Measurements from ENCODE around the gene RGMB.
"Not testable (repeated sequence)": the region's sequence is repeated elsewhere in the genome, so short reads cannot be mapped to it uniquely, and the experiment has no call there.

RGMB gene

GRCh38 chr5:98752801-98753200, 20.7 kb upstream of the RGMB start:
- H3K36me3 ChIP-seq (ENCODE audit: control insufficient read depth in 4 of 4, insufficient read depth in 4 of 4, low read length in 3 of 4); H3K4me3 ChIP-seq (ENCODE audit: control insufficient read depth in 1 of 7, extremely low read depth in 1 of 7, insufficient read depth in 4 of 7, low read depth in 2 of 7, low read length in 6 of 7); POLR2A ChIA-PET; H3K27me3 ChIP-seq (replicated peaks in 2 of 5; ENCODE audit: control insufficient read depth in 4 of 5, insufficient read depth in 5 of 5, low read length in 4 of 5); DNase-seq; H3K27ac ChIP-seq (ENCODE audit: insufficient read depth in 1 of 2, low read depth in 1 of 2, low read length in 2 of 2, poor library complexity in 1 of 2, severe bottlenecking in 2 of 2); H3K9me3 ChIP-seq (ENCODE audit: control extremely low read depth in 1 of 5, control insufficient read depth in 4 of 5, insufficient read depth in 2 of 5, low read depth in 1 of 5, low read length in 4 of 5); H3K4me1 ChIP-seq (ENCODE audit: control extremely low read depth in 1 of 4, control insufficient read depth in 4 of 4, insufficient read depth in 4 of 4, low read length in 3 of 4): not testable (repeated sequence)
- no CpG with 5 or more reads among the region's 1 CpG for WGBS (ENCODE audit: insufficient coverage)
- CTCF ChIA-PET, result interaction anchor here (0.9 to 1.6 kb wide), 2 partner anchors 18 to 28 kb away, joined by 3 to 4 read pairs; no protein-coding TSS in a partner anchor

GRCh38 chr5:98753507-98753906, 20.0 kb upstream of the RGMB start:
- H3K36me3 ChIP-seq (ENCODE audit: control insufficient read depth in 4 of 4, insufficient read depth in 4 of 4, low read length in 3 of 4), result no peaks in the 10 kb centered on the region
- no peaks in the 10 kb centered on the region for H3K9me3 ChIP-seq (ENCODE audit: control extremely low read depth in 1 of 5, control insufficient read depth in 4 of 5, insufficient read depth in 2 of 5, low read depth in 1 of 5, low read length in 4 of 5)
- 91% methylated on average over 3 of the region's 4 CpGs for WGBS (ENCODE audit: insufficient coverage)
- no peak overlapping the region for H3K4me3 ChIP-seq (ENCODE audit: control insufficient read depth in 1 of 7, extremely low read depth in 1 of 7, insufficient read depth in 4 of 7, low read depth in 2 of 7, low read length in 6 of 7)
- no peaks in the 10 kb centered on the region for H3K27me3 ChIP-seq (replicated peaks in 2 of 5; ENCODE audit: control insufficient read depth in 4 of 5, insufficient read depth in 5 of 5, low read length in 4 of 5)
- no peak for DNase-seq
- no peak overlapping the region for H3K27ac ChIP-seq (ENCODE audit: insufficient read depth in 1 of 2, low read depth in 1 of 2, low read length in 2 of 2, poor library complexity in 1 of 2, severe bottlenecking in 2 of 2)
- ChIA-PET CTCF (interaction anchor here (0.9 to 1.6 kb wide), 2 partner anchors 17 to 27 kb away, joined by 3 to 4 read pairs; no protein-coding TSS in a partner anchor), POLR2A (no interaction called here)
- no peaks in the 10 kb centered on the region for H3K4me1 ChIP-seq (ENCODE audit: control extremely low read depth in 1 of 4, control insufficient read depth in 4 of 4, insufficient read depth in 4 of 4, low read length in 3 of 4)

GRCh38 chr5:98755406-98755805, 18.1 kb upstream of the RGMB start:
- WGBS (ENCODE audit: insufficient coverage), result 100% methylated on average over 2 of the region's 3 CpGs
- ChIA-PET POLR2A (no interaction called here), CTCF (interaction anchor here (1.4 to 1.6 kb wide), 2 partner anchors 12 to 14 kb away, joined by 3 to 7 read pairs; no protein-coding TSS in a partner anchor)
- DNase-seq, result no peak
- no peak overlapping the region for H3K4me3 ChIP-seq (ENCODE audit: control insufficient read depth in 1 of 7, extremely low read depth in 1 of 7, insufficient read depth in 4 of 7, low read depth in 2 of 7, low read length in 6 of 7)
- no peak overlapping the region for H3K27ac ChIP-seq (ENCODE audit: insufficient read depth in 1 of 2, low read depth in 1 of 2, low read length in 2 of 2, poor library complexity in 1 of 2, severe bottlenecking in 2 of 2)
- no peaks in the 10 kb centered on the region for H3K9me3 ChIP-seq (ENCODE audit: control extremely low read depth in 1 of 5, control insufficient read depth in 4 of 5, insufficient read depth in 2 of 5, low read depth in 1 of 5, low read length in 4 of 5)
- H3K4me1 ChIP-seq (ENCODE audit: control extremely low read depth in 1 of 4, control insufficient read depth in 4 of 4, insufficient read depth in 4 of 4, low read length in 3 of 4), result no peaks in the 10 kb centered on the region
- no peaks in the 10 kb centered on the region for H3K27me3 ChIP-seq (replicated peaks in 2 of 5; ENCODE audit: control insufficient read depth in 4 of 5, insufficient read depth in 5 of 5, low read length in 4 of 5)
- no peaks in the 10 kb centered on the region for H3K36me3 ChIP-seq (ENCODE audit: control insufficient read depth in 4 of 4, insufficient read depth in 4 of 4, low read length in 3 of 4)

GRCh38 chr5:98757978-98758377, 15.5 kb upstream of the RGMB start:
- no peak overlapping the region for H3K27ac ChIP-seq (ENCODE audit: insufficient read depth in 1 of 2, low read depth in 1 of 2, low read length in 2 of 2, poor library complexity in 1 of 2, severe bottlenecking in 2 of 2)
- POLR2A ChIA-PET, result no interaction called here
- peaks cover 0 to 4% (median 3%) of the 10 kb centered on the region in 5 experiments for H3K27me3 ChIP-seq (replicated peaks in 2 of 5; ENCODE audit: control insufficient read depth in 4 of 5, insufficient read depth in 5 of 5, low read length in 4 of 5)
- H3K36me3 ChIP-seq (ENCODE audit: control insufficient read depth in 4 of 4, insufficient read depth in 4 of 4, low read length in 3 of 4), result no peaks in the 10 kb centered on the region
- no peak for DNase-seq
- H3K4me1 ChIP-seq (ENCODE audit: control extremely low read depth in 1 of 4, control insufficient read depth in 4 of 4, insufficient read depth in 4 of 4, low read length in 3 of 4), result no peaks in the 10 kb centered on the region
- WGBS (ENCODE audit: insufficient coverage), result no CpG with 5 or more reads among the region's 2 CpGs
- peaks cover 0 to 3% (median 0%) of the 10 kb centered on the region in 5 experiments for H3K9me3 ChIP-seq (ENCODE audit: control extremely low read depth in 1 of 5, control insufficient read depth in 4 of 5, insufficient read depth in 2 of 5, low read depth in 1 of 5, low read length in 4 of 5)
- no peak overlapping the region for H3K4me3 ChIP-seq (ENCODE audit: control insufficient read depth in 1 of 7, extremely low read depth in 1 of 7, insufficient read depth in 4 of 7, low read depth in 2 of 7, low read length in 6 of 7)
- CTCF ChIA-PET, result no interaction called here

- DNase-seq, result no peak
- Histone ChIP-seq H3K27me3 (replicated peaks in 2 of 5; ENCODE audit: control insufficient read depth in 4 of 5, insufficient read depth in 5 of 5, low read length in 4 of 5) (peaks cover 6 to 31% (median 19%) of the 10 kb centered on the region in 5 experiments), H3K4me1 (ENCODE audit: control extremely low read depth in 1 of 4, control insufficient read depth in 4 of 4, insufficient read depth in 4 of 4, low read length in 3 of 4) (peaks cover 0 to 1% (median 0%) of the 10 kb centered on the region in 4 experiments), H3K36me3 (ENCODE audit: control insufficient read depth in 4 of 4, insufficient read depth in 4 of 4, low read length in 3 of 4) (no peaks in the 10 kb centered on the region), H3K27ac (ENCODE audit: insufficient read depth in 1 of 2, low read depth in 1 of 2, low read length in 2 of 2, poor library complexity in 1 of 2, severe bottlenecking in 2 of 2) (no peak overlapping the region), H3K4me3 (ENCODE audit: control insufficient read depth in 1 of 7, extremely low read depth in 1 of 7, insufficient read depth in 4 of 7, low read depth in 2 of 7, low read length in 6 of 7) (no peak overlapping the region), H3K9me3 (ENCODE audit: control extremely low read depth in 1 of 5, control insufficient read depth in 4 of 5, insufficient read depth in 2 of 5, low read depth in 1 of 5, low read length in 4 of 5) (peaks cover 0 to 3% (median 0%) of the 10 kb centered on the region in 5 experiments)
- WGBS (ENCODE audit: insufficient coverage), result 93% methylated on average over 5 of the region's 6 CpGs
- POLR2A ChIA-PET, result no interaction called here
- CTCF ChIA-PET, result no interaction called here
These were observed 10.3 kb upstream of the RGMB start for GRCh38 chr5:98763001-98763630.

- no peak overlapping the region for H3K4me3 ChIP-seq (ENCODE audit: control insufficient read depth in 1 of 7, extremely low read depth in 1 of 7, insufficient read depth in 4 of 7, low read depth in 2 of 7, low read length in 6 of 7)
- peaks cover 4 to 28% (median 27%) of the 10 kb centered on the region in 4 experiments for H3K4me1 ChIP-seq (ENCODE audit: control extremely low read depth in 1 of 4, control insufficient read depth in 4 of 4, insufficient read depth in 4 of 4, low read length in 3 of 4)
- H3K36me3 ChIP-seq (ENCODE audit: control insufficient read depth in 4 of 4, insufficient read depth in 4 of 4, low read length in 3 of 4), result no peaks in the 10 kb centered on the region
- no peak for DNase-seq
- no peak overlapping the region for H3K27ac ChIP-seq (ENCODE audit: insufficient read depth in 1 of 2, low read depth in 1 of 2, low read length in 2 of 2, poor library complexity in 1 of 2, severe bottlenecking in 2 of 2)
- CTCF ChIA-PET, result no interaction called here
- peaks cover 6 to 58% (median 27%) of the 10 kb centered on the region in 5 experiments for H3K27me3 ChIP-seq (replicated peaks in 2 of 5; ENCODE audit: control insufficient read depth in 4 of 5, insufficient read depth in 5 of 5, low read length in 4 of 5)
- peaks cover 0 to 3% (median 0%) of the 10 kb centered on the region in 5 experiments for H3K9me3 ChIP-seq (ENCODE audit: control extremely low read depth in 1 of 5, control insufficient read depth in 4 of 5, insufficient read depth in 2 of 5, low read depth in 1 of 5, low read length in 4 of 5)
- WGBS (ENCODE audit: insufficient coverage), result 100% methylated on average over 2 of the region's 4 CpGs
- POLR2A ChIA-PET, result no interaction called here
These were observed 7.6 kb upstream of the RGMB start for GRCh38 chr5:98765815-98766214.

- H3K27me3 ChIP-seq (replicated peaks in 2 of 5; ENCODE audit: control insufficient read depth in 4 of 5, insufficient read depth in 5 of 5, low read length in 4 of 5), result peaks cover 10 to 73% (median 33%) of the 10 kb centered on the region in 5 experiments
- H3K27ac ChIP-seq (ENCODE audit: insufficient read depth in 1 of 2, low read depth in 1 of 2, low read length in 2 of 2, poor library complexity in 1 of 2, severe bottlenecking in 2 of 2), result no peak overlapping the region
- no CpG with 5 or more reads among the region's 2 CpGs for WGBS (ENCODE audit: insufficient coverage)
- DNase-seq, result no peak
- no peaks in the 10 kb centered on the region for H3K36me3 ChIP-seq (ENCODE audit: control insufficient read depth in 4 of 4, insufficient read depth in 4 of 4, low read length in 3 of 4)
- H3K4me1 ChIP-seq (ENCODE audit: control extremely low read depth in 1 of 4, control insufficient read depth in 4 of 4, insufficient read depth in 4 of 4, low read length in 3 of 4), result peaks cover 12 to 36% (median 34%) of the 10 kb centered on the region in 4 experiments
- CTCF ChIA-PET, result interaction anchor here (0.7 to 5.2 kb wide), 3 partner anchors 10 to 28 kb away, joined by 3 to 31 read pairs (median 3); no protein-coding TSS in a partner anchor
- no peak overlapping the region for H3K4me3 ChIP-seq (ENCODE audit: control insufficient read depth in 1 of 7, extremely low read depth in 1 of 7, insufficient read depth in 4 of 7, low read depth in 2 of 7, low read length in 6 of 7)
- H3K9me3 ChIP-seq (ENCODE audit: control extremely low read depth in 1 of 5, control insufficient read depth in 4 of 5, insufficient read depth in 2 of 5, low read depth in 1 of 5, low read length in 4 of 5), result peaks cover 0 to under 1% (median 0%) of the 10 kb centered on the region in 5 experiments
- POLR2A ChIA-PET, result no interaction called here
These were observed 5.9 kb upstream of the RGMB start for GRCh38 chr5:98767581-98767980.
